GM19193 (cell line): Measurements from ENCODE around the gene CCDC3.

Experiments used
- POLR2A ChIP-seq: IDR thresholded peaks from 4 replicates; pipeline ENCODE4 v1.6.1; 2011; ENCODE audit not compliant: insufficient read depth, insufficient read length; ENCODE audit errors: extremely low read depth

The CCDC3 gene

DNA sequence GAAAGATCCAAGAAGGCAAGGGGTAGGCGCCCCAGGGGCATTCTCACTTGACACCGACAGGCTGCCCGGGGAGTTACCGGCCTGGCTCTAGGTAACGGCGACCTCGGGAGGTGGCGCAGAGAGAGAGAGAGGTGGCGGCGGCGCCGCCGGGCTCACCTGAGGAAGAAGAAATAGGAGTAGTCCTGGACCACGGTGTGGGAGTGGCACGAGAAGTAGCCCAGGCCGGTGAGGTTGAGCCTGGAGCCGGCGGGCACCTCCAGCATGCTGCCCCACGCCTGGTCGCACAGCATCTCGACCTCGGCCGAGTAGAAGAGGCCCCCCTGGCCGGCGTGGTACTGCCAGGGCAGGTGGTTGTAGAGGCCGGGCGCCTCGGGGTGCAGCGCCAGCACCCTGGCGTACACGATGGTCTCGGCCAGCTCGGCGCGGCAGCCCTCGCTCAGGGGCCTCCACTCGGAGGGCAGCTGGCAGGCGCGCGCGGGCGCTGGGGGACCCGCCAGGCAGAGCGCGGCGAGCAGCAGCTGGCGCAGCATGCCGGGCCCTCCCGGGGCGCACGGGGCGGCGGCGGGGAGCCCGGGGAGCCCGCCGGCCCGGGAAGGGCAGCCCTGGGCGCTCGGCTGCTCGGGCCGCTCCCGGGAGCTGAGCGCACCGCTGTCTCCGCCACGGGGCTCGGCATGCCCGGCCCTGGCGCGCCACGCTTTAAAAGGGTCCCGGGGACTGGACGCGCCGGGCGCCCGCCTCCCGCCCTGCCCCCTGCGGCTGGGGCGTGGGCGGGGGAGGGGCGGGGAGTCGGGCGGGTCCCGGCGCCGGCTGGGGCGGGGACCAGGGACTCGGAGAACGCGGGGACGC lies at the start of gene CCDC3:
TSS of gene CCDC3 (minus strand) at position 673 of the 846 bp plus-strand sequence. CDS start at position 530, 143 bp downstream.
- TF ChIP-seq POLR2A = no peak

DNA sequence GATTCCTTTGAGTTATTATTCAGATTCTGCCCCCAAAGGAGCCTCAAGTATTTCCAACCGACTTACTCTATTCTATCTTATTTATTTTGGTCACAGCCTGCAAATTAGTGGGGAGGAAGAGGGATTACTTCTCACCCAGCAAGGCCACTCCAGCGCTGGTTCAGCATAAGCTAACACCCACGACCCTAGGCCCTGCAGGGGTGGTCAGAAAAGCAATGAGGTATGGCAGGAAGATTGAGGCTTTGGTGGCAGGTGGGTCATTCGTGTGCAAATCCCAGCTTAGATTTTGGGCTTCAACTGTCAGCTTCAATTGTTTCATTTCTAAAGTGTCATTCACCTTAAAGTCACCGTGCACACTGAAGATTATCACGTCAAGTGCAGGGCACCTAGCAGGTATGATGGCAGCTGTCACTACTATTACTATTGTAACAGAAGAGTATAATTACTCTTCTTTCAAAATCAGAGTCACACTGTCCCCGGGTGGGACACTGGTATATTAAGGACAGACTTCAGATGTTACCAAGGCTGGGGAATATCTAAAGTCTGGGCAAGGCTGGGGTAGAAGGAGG lies 49.7 kb upstream of the CCDC3 start:
- no peak for TF ChIP-seq POLR2A

DNA sequence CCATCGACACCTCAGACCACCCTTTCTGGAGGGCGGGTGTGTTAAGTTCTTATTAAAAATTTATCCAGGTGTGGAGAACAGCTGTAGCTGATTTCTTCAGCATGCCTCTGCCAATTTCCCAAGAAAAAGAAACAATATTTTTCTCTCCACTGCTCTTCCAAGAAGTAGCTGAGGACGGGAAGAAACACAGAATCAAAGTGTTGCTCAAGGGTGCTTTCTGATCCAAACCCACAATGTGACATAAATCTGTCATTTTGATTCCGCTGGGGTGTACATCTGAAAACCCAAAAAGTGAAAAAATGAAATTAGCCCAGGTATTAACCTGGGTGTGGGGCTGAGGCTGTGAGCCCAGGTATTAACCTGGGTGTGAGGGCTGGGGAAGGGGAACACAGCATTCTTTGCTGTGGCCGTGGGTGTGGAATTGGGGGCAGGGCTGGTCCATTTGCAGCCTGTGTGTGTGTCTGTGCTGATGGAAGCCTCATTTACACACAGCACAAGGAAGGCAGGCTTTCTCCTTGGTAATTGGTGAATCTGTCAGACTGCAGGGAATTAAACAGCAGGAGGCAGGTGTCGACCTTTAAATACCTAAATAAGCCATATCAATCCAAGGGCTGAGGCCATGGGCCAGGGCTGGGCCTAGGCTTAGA lies 48.4 kb upstream of the CCDC3 start:
- no peak for TF ChIP-seq POLR2A

DNA sequence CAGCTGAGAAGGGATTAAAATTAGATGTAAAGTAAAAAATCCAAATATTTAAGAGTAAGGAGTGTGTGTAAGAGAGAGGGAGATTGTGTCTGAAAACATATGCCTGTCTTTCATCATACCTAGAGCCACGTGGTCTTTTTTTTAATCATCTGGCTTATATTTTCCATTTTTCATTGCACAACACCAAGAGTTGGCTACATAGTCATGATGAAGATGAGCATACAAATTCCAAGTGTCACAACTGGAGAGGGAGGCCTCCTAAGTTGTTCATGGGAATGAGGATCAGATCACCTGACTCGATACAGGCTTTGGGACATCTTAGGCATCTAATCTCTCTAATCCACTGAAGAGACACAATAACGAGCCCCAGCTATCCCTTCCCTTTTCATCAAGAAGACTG lies 47.2 kb upstream of the CCDC3 start:
- no peak for TF ChIP-seq POLR2A

DNA sequence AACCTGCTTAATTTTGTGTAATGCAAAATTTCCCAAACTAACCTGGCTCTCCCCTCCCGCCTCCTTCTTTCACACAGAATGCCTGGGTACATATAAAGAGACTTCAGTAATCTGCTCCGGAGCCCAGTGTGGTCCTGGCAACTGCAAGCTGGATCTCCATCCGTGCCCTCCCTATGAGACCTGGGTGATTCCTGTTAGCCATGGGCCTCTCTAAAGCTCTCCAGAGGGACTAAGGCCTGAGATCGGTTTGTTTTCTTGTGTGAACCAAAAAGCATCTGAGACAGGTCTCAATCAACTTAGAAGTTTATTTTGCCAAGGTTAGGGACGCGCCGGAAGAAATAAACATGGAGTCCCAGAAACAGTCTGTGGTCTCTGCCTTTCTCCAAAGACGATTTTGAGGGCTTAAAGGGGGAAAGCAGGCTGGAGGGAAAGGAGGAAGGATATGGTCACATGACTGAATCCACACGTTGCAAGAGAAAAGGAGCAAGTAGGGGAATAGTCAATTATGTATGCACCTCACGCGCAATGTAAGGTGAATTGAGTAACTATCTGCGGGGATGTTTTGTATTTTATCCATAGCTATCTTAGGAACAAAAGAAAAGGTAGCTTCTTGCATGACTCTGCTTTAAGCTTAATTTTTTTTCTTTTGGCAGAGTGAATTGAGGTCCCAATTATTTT lies 46.2 kb upstream of the CCDC3 start:
- TF ChIP-seq POLR2A = no peak

DNA sequence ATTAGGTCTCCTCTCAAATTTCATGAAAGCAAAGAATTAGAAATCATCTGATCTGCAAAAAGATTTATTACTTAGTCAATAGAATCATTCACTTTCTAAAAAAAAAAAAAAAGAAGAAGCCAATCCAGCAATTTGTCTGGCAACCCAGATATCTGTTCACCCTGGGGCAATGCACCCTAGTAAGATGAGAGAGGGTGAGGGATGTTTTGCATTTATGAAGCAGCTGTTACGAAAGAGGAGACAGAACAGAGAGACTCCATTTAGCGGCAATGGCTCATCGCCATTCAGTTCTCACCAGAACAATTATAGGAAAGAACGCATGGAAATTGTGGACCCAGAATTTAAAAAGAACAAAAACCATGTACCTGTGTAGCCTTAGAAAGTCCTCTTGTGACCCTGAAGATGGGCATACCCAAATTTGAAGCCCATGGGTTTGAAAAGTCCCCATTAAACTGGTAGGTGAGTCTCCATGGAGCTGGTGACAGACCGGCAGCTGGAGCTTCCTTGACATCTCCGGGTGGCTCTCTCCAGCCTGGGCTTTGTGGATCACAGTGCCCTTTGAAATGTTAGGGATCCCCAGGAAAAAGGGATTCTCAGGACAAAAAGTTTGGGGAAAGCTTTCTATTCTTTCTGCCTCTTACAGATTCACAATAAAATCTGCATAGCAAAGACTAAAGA lies 45.5 kb upstream of the CCDC3 start:
- no peak for TF ChIP-seq POLR2A

DNA sequence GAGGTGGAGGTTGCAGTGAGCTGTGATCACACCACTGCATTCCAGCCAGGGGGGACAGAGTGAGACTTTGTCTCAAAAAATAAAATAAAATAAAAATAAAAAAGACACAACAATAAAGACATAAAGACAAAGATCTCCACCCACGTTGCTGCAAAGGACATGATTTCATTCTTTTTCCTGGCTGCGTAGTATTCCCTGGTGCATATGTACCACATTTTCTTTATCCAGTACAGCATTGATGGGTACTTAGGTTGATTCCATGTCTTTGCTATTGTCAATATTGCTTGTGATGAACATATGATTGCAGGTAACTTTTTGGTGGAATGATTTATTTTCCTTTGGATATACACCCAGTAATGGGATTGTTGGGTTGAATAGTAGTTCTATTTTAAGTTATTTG lies 42.0 kb upstream of the CCDC3 start:
- no peak for TF ChIP-seq POLR2A

DNA sequence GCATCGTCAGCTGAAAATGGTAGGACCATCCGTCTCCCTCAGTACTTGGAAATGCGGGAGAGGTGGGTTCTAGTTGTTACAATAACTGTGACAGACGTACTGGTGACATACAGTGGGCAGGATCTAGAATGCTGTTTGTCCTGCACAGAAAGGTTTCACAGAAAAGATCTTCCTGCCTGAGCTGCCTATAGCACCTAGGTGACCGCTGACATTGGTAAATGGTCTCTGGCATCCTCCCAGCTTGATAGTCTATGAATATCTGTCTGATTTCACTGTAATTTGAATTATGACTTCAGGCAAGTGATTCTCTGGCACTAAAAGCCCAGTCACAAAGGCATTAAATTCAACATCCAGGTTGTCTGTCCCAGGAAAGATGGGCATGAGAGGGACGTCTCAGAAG lies 38.2 kb upstream of the CCDC3 start:
- TF ChIP-seq POLR2A = no peak

DNA sequence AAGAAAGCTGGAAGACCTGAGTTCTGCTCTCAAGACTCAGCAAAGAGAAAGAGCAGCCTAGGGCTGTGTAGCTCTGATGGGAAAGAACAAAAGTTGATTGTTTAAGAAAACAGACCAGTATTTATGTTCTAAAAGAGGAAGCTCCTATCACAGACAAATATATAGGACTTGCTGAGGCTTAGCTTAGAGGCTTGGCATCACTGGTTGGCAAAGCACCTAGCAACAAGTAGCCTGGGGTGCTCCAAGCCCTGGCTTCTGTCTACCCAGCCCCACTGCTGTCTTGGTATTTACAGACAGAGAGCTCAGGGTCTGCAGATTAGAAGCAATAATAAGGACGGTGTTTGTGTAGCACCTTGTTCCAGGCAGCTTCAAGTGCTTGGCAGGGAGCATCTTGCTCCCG lies 36.9 kb upstream of the CCDC3 start:
- TF ChIP-seq POLR2A = no peak

DNA sequence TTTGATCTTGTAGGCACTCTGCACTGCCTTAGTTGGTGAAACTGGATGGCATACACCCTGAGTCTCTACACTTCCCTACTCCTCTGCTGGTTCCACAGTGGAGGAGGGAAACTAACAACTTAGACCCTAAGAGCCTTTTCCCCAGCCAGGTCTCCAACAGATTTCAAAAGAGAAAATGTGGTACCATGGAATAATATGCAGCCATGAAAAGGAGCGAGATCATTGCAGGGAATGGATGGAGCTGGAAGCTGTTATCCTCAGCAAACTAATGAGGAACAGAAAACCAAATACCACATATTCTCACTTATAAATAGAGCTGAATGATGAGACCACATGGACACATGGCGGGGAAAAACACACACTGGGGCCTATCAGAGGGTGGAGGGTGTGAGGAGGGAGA lies 36.3 kb upstream of the CCDC3 start:
- TF ChIP-seq POLR2A = no peak

DNA sequence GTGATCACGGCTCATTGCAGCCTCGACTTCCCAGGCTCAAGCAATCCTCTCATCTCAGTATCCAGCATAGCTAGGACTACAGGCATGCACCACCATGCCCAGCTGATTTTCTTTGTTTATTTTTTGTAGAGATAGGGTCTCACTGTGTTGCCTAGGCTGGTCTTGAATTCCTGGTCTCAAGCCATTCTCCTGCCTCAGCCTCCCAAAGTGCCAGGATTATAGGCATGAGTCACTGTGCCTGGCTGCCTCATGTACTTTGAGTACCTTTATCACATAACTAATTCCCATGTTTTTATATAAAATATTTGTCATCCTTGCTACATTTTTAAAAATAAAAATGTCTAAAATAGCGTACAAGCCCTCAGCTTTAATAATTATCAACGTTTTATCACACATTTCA lies 35.3 kb upstream of the CCDC3 start:
- no peak for TF ChIP-seq POLR2A

DNA sequence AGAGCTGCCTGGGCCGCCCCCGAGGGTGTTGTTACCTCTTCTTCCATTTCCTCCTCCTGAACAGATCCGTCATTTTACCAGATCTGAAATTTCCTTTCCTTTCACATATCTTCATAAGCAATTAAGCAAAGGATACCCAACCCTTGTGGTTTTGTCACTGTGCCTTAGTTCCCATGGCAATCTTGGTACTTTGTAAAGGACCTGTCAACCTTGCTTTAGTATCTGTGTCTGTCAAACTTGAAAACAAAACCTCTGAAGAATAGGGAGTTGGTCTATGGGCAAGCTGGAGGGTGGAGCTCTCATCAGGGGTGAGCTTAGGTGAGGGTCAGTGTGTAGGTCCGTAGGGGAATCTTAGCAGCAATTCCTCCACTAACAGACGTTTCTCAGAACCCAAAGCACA lies 25.4 kb upstream of the CCDC3 start:
- TF ChIP-seq POLR2A = no peak

DNA sequence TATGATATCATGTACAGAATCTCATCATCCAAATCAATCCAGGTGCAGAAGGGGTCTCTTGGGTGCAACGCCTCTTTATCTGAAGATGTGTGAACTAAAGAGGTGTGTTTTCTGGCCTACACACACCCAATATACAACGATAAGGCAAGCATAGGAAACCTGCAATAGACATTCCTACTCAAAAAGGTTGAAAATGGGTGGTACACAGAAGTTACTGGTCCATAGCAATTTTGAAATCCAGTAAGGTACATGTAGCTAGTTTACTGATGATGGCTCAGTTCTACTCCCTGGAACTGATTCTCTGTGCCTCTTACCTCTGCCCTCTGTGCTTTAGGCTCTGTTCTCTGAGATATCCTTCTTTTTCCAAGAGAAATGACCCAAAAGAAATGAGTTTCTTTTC lies 22.2 kb upstream of the CCDC3 start:
- no peak for TF ChIP-seq POLR2A

DNA sequence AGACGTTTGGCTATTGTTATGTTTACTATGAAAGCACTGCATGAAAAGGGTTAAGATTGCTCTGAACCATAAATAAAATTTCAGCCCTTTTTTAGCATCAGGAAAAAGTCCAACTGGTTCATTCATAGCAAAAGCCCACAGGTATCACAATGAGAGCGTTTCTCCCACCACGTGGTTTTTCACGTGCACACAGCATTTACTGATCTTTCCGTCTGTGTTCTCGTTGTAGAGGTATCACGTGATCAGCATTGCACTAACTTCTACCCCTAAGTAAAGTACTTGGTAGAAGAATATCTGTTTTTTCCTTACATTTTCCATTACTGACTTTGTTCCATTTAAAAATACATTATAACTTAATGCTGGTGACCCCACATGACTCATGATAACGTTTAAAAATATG lies 17.8 kb upstream of the CCDC3 start:
- TF ChIP-seq POLR2A = no peak

DNA sequence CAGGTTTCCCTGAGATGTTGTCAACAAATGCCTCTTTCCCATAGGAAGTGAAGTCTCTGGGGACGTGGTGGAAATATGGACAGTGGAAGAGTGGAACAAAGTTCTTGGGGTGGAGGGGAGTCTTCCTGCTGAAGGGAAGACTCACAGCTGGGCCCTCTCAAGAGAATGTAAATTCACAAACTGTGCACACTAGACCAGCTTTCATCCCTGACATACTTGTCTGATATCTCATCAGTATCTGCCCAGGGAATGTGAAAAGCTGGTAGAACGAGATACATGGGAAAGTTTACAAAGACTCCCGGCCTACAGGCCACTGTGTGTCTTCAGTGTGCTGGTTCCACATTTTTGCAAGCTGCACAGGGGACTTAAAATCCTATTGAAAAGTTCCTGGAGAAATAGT lies 16.7 kb upstream of the CCDC3 start:
- TF ChIP-seq POLR2A = no peak

DNA sequence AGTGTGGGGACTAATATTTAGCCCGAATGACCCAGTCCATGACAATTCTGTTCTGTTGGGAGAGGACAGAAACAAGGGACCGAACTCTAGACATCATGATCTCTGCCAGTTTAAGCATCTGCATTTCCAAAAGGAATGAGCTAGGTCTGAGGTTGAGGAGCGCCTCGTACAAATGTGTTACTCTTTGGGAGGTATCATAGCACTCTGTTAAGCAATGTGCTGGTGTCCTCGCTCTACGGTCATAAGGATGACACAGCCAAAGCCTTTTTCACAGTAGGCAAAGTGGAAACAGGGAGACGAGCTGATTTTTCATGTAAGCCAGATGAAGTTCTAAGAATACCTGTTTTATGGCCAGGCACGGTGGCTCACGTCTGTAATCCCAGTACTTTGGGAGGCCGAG lies 15.4 kb upstream of the CCDC3 start:
- TF ChIP-seq POLR2A = no peak

DNA sequence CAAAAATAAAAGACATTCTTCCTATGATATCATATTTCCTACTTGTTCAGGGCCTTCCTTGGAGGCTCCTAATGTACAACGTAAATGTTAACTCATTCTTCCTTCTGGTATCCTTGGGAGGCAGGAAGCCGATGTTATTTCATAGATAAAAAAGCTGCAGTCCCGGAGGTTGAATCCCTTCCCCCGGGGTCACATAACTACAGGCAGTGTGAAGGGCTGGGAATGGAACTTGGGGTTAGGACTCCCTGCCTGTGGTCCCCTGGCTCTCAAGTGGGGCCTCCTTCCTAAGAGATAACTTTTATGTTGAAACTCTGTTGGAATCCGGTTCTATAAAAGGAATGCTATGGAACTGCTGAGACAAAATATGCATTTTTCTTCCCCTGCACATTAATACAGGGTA lies 14.9 kb upstream of the CCDC3 start:
- TF ChIP-seq POLR2A = no peak
